HG03039 (cell line): ENCODE results near the gene ARHGAP25.

Source experiments
- ATAC-seq: cut with Tn5 transposase; IDR thresholded peaks from one replicate; pipeline ENCODE4 v1.9.1; 2021; ENCODE audit warnings: mild to moderate bottlenecking, moderate library complexity; ENCODE audit not compliant: unreplicated experiment

Gene ARHGAP25

DNA sequence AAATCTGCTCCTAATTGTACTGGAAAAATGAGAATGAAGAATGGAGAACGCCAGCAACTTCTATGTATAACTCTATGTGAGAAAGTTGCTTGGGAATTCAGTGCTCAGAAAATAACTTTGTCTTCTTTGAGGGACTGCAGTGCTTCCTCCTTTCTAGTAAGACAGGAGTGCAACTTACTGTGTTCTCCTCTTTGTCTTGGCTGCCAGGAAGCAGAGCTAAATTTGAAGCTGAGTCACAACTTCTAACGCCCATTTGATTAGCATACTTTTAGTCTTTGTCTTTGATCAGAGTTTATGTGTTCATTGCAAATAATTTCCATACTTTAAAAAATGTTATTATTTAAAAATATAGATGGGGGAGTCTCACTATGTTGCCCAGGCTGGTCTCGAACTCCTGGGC, 6.6 kb downstream of the ARHGAP25 start:
- ATAC-seq, result no peak

GRCh38 chr2:68741805-68742306, 7.2 kb downstream of the ARHGAP25 start:
- ATAC-seq, result no peak

DNA sequence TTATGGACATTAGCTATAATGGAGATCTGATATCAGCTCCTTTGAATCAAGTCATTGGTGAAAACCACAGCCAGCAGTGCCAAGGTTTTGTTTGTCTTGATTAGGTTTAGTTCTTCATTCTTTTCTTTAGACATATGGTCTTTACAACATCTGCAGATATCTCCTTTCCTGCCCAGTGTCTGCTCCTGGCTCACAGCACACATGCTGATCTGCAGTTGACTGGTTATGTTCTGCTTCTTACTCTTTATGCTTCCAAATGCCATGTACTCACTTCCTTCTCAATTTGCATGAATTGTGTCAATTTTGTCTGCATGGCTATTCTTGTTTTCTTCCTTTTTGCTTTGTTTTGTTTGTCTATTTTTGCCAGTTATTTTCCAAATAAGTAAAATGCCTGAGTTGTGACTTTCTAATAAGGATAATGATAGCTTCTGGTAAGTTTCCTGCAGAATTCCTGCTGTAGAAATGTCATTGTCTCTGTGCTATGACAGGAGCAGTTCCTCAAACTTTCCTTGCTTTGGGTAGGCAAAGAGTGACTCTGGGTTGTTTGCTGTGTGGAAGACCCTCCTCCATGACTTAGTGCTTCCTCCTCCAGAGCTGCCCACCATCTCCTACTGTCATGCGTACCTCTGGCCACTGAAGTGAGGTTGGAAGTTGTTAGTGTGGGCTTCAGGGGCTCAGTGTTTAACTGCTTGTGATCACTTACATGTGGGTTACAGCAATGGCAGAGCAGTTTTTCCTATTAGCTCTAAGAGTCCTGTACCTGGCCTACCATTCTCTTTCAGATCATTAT, 8.2 kb downstream of the ARHGAP25 start:
- ATAC-seq, result no peak

DNA sequence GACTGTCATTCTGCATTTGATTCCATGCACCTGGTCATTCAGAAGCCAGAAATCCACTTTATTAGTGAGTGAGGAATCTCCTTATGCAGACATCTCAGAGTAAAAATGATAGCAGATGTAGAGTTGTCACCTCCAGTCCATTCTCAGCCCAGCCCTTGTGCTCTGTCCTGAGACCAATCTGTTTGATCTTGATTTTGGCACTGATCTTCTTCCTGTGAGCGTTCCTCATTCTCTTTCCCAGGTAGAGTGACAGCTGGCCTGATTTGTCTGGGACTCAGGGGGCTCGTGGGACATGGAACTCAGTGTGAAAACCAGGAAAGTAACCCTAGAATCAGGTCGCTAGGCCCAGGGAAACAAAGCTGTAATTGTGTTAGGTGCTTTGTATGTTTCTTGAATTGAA, 8.9 kb downstream of the ARHGAP25 start:
- no peak for ATAC-seq

GRCh38 chr2:68744366-68744912, 9.8 kb downstream of the ARHGAP25 start:
- no peak for ATAC-seq

DNA sequence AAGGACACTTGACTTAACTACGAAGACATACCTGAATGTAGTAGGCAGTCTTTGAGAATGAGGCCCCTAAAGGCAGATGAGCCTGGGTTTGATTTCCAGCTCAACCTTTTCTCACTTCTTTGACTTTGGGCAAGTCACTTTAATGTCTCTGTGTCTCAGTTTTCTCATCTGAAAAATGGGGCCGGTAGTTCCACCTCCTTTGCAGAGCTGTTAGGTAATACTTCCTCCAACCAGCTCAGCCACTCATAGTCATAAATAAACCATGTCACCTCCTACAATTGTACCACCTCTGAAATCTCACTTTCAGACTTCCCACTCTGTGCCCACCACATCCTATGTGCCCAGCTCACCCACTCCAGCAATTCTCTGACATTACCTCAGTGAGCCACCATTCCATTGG, 10.4 kb downstream of the ARHGAP25 start:
- ATAC-seq, result no peak

DNA sequence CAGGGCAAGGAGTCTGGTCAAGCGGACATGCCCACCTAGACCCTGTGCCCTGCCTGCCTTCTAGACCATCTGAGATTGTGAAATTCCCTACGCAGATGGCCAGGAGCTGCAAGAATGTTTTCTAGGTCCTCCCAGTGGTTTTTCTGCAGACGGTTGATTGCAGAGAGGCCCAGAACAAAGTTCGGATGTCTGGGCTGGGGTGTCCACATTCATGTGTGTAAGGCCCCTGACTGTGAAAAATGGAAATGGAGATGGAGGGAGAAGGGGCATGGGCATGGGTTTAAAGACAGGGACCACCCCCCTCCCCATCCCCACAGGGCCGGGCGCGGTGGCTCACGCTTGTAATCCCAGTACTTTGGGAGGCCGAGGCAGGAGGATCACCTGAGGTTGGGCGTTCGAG, 11.8 kb downstream of the ARHGAP25 start:
- no peak for ATAC-seq

GRCh38 chr2:68747413-68747812, 12.8 kb downstream of the ARHGAP25 start:
- no peak for ATAC-seq

GRCh38 chr2:68747900-68748299, 13.3 kb downstream of the ARHGAP25 start:
- ATAC-seq, result no peak

GRCh38 chr2:68748568-68748967, 14.0 kb downstream of the ARHGAP25 start:
- no peak for ATAC-seq

GRCh38 chr2:68749345-68749744, 14.7 kb downstream of the ARHGAP25 start:
- no peak for ATAC-seq

DNA sequence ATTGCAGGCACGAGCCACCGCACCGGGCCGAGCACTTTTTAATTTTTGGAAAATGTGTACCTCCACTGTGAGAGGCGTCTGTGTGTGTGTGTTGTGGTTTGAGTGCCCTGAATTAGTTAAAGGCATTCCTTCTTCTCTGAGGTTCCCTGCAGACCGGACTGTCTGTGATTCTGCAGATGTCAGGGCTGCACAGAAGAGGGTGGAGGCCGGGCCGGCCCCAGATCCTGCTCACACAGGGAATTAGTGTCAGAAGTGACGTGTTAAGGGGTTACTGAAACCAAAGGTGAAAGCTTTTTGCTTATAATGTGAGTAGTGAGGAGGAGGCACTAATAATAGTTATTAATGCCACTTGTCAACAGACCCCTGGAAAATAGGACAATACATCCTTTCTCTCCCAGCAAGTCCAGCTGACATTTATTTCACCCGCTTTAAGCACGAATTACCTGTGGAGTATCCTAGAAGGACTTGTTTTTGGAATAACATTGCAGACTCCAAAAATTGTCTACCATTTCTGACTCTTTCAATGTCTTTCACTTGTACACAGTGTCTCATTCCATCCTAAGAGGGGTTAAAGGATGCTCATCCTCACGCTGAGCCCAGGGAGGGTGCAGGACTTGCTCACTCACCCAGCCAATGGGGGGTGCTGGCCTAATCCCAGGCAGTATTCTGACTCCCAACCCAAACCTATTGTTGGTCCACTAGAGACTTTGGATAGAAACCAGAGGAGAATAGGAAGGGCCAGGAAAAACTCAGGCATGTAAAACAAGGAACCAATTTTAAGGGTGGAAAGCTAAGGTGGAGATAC, 16.2 kb downstream of the ARHGAP25 start:
- ATAC-seq, result no peak

DNA sequence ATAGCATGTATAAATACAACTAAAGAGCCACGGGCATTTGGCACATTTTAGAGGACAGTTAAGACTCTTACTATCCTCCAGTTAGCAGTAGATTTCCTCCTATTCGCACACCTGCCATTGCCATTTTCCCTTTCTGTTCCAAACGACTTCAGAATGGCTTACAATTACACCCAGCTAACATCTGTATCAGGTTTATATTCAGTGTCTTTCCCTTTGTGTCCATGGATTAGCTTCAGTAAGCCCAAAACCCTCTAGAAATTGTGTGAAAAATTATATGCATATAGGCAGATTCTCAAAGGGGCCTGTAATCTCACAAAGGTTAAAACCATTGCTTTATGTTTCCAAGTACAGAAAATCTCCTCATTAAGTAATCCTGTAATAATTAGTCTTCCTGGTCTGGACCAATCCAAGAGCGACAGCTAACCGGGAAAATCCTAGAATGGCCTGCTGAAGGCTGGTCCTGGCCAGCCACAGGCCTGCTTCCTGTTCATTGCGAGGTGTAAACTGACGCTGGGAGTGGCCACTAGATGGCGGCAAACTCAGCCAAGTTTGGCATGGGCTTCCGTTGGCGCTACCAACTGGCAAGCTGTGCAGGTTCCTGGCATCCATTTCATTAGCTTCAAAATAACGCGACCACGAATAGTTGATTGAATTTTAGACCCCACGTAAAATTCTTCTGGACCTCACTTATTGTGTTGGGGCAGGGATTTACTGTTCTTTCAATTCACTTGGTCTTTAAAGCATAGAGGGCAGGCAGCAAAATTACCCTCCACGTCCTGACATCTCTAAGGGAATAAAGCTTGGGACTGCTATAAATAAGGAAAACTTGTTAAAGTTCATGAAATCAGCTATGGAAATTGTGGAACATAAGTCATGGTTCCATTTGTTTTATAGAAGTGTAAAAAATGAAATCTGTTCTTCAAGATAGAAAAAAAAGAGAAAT, 17.1 kb downstream of the ARHGAP25 start:
- no peak for ATAC-seq

GRCh38 chr2:68753318-68753717, 18.7 kb downstream of the ARHGAP25 start:
- no peak for ATAC-seq

DNA sequence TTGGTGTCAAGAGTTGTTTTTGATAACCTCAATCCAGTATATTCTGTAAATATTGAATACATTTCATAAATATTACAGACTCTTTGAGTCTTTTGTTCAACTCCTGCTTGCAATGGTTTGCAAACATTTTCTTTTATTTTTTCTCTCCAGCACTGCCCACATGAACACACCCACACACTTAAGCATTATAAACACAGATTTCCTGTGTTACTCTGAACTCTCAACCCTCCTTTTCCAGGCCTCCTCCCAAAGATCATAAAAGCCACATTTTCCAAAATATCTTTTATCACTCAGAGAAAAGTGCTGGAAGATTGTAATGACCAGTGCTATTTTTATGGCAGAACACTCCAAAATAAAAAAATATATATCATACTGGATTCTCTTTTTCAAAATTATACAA, 20.5 kb downstream of the ARHGAP25 start:
- no peak for ATAC-seq

DNA sequence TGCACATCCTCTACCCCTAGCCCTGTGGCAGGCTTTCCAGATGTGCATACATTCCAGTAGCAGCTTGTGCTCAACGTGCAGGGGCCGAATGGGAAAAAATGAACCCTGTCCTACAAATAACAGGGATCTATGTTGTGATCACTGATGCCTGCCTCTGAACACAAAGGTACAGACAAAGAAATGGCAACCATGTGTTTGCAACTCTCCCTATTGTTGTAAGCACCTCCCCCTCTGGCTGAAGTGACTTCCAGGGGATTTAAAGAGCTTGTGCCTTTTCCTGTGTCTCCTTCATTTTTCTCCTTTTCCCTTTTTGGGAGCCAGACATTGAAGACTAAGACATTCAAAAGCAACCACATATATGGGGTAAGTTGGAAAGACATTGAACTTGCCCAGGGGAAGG, 21.6 kb downstream of the ARHGAP25 start:
- no peak for ATAC-seq

GRCh38 chr2:68757081-68757480, 22.5 kb downstream of the ARHGAP25 start:
- no peak for ATAC-seq

GRCh38 chr2:68762100-68762499, 27.5 kb downstream of the ARHGAP25 start:
- ATAC-seq, result no peak

DNA sequence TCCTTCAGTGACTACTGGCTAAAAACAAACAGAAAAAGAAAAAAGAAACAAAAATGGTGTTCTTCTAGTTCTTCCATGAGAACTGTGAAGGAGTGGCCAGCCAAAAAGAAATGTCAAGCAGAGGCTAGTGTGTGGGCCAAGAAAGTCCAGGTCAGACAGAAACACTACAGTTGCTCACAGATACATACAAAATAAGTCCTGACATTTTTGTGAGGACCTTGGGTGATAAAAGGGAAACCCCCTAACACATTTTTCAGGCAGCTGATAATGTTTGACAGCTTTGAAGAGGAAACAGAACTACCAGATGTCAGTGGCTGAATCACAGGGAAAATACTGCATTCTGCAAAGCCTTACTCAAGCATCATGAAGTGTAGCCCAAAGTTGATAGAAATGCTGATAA, 28.1 kb downstream of the ARHGAP25 start:
- ATAC-seq, result no peak

DNA sequence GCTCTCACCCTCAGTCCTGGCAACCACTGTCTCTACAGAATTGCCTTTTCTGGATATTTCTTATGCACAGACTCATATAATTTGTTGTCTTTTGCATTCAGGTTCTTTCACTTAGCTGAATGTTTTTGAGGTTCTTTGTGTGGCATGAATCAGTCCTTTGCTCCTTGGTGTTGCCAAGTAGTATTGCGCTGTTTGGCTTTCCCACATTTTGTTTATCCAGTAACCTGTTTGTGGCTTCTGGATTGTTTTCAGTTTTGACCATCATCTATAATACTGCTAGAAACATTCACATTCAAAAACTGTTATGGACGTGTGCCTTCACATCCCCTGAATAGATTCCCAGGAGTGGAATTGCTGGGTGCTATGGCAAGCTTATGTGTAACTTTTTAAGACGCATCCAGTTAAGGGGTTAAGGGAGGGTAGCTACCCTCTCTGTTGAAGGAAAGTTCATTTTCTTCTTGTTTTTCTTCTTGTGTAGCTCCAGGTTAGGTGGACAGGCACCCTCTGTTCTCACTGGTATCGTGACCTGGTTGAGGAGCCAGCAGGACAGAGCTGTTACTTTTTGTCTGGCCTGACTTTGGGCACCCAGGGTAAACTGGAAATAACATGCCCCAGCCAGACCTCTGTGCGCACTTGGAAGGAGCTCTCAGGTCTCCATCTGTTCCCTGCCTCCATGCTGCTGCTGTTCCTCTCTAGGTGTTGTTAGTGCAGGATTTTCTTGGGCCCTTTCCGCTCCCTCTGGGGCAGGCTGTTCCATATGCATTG, 29.6 kb downstream of the ARHGAP25 start:
- ATAC-seq, result no peak
